Neural progenitor cell (in vitro differentiated cells): Measurements from ENCODE around the gene BCAN. TPM values are rescaled to one million over a fixed set of nuclear protein-coding genes. Genes with fewer than 3 reads are reported as not detected.
"Not testable (repeated sequence)": the region's sequence is repeated elsewhere in the genome, so short reads cannot be mapped to it uniquely, and the experiment has no call there.

Experiments
- DNase-seq: peaks from one replicate; pipeline ENCODE4 v3.0.0-alpha.2; 2016; ENCODE audit warnings: low spot score
- H2AFZ ChIP-seq: fragments of 200-600 bp; sonication (generic); replicated peaks from 2 replicates; pipeline ENCODE4 v1.6.1; 2016; ENCODE audit warnings: antibody characterized with exemption
- H3F3A ChIP-seq: fragments of 200-600 bp; sonication (generic); 2 replicates; pipeline ENCODE4 v1.6.1; 2016; ENCODE audit warnings: antibody characterized with exemption, low read depth
- H3K27ac ChIP-seq: fragments of 200-600 bp; sonication (generic); 2 replicates; pipeline ENCODE4 v1.5.1; 2016; ENCODE audit warnings: mild to moderate bottlenecking
- H3K27me3 ChIP-seq: fragments of 200-600 bp; sonication (generic); 2 replicates; pipeline ENCODE4 v1.6.1; 2016; ENCODE audit warnings: mild to moderate bottlenecking, moderate library complexity
- H3K36me3 ChIP-seq: fragments of 200-600 bp; sonication (generic); 2 replicates; pipeline ENCODE4 v1.5.1; 2016
- H3K4me1 ChIP-seq: fragments of 200-600 bp; sonication (generic); 2 replicates; pipeline ENCODE4 v1.6.1; 2016; ENCODE audit warnings: mixed run types
- H3K4me2 ChIP-seq: fragments of 200-600 bp; sonication (generic); 2 replicates; pipeline ENCODE4 v1.6.1; 2016
- H3K4me3 ChIP-seq: fragments of 200-600 bp; sonication (generic); 2 replicates; pipeline ENCODE4 v1.5.1; 2016
- H3K79me2 ChIP-seq: fragments of 200-600 bp; sonication (generic); 2 replicates; pipeline ENCODE4 v1.6.1; 2016; ENCODE audit warnings: low read depth
- H3K9ac ChIP-seq: fragments of 200-600 bp; sonication (generic); 2 replicates; pipeline ENCODE4 v1.6.1; 2016
- H3K9me3 ChIP-seq: fragments of 200-600 bp; sonication (generic); 2 replicates; pipeline ENCODE4 v1.5.1; 2016; ENCODE audit warnings: low read depth
- H4K20me1 ChIP-seq: fragments of 200-600 bp; sonication (generic); 2 replicates; pipeline ENCODE4 v1.6.1; 2016; ENCODE audit warnings: low read depth
- H3K27ac Mint-ChIP-seq: 3 replicates; pipeline ENCODE4 v1.8.0; 2021; ENCODE audit warnings: mixed read lengths
- H3K27me3 Mint-ChIP-seq: 2 replicates; pipeline ENCODE4 v1.8.0; 2022; ENCODE audit warnings: low read depth, mild to moderate bottlenecking, inconsistent platforms, moderate library complexity, mixed read lengths; ENCODE audit not compliant: insufficient read depth
- H3K36me3 Mint-ChIP-seq: 3 replicates; pipeline ENCODE4 v1.8.0; 2021; ENCODE audit warnings: mixed read lengths
- H3K4me1 Mint-ChIP-seq: 3 replicates; pipeline ENCODE4 v1.8.0; 2021; ENCODE audit warnings: mixed read lengths
- H3K4me3 Mint-ChIP-seq: 3 replicates; pipeline ENCODE4 v1.8.0; 2021; ENCODE audit warnings: mild to moderate bottlenecking, moderate library complexity, mixed read lengths
- H3K9me3 Mint-ChIP-seq: 3 replicates; pipeline ENCODE4 v1.8.0; 2020; ENCODE audit warnings: mixed read lengths
- CTCF ChIP-seq: fragments of 200-600 bp; sonication (generic); IDR thresholded peaks from 2 replicates; pipeline ENCODE4 v1.5.1; 2017; ENCODE audit warnings: antibody characterized with exemption, mild to moderate bottlenecking
- EZH2 ChIP-seq: fragments of 200-600 bp; sonication (generic); IDR thresholded peaks from 2 replicates; pipeline ENCODE4 v1.6.1; 2017; ENCODE audit warnings: antibody characterized with exemption, mild to moderate bottlenecking, moderate library complexity
- EZH2phosphoT487 ChIP-seq: fragments of 200-600 bp; sonication (generic); IDR thresholded peaks from 2 replicates; pipeline ENCODE4 v1.6.1; 2017; ENCODE audit warnings: antibody characterized with exemption
- total RNA-seq: library from RNA; depleted of rRNA; stranded (reverse); fragments of >200 nt; gene quantifications from 2 replicates; pipeline ENCODE4 v1.2.3, GENCODE V29; 2015; ENCODE audit warnings: low replicate concordance

Gene BCAN
- total RNA-seq, 1 donor from 2014 or later, result not detected

- Histone ChIP-seq H2AFZ (no peak overlapping the region), H3F3A (no peaks in the 10 kb centered on the region), H3K27me3 (peaks cover 28% of the 10 kb centered on the region), H3K4me3 (no peak overlapping the region), H3K4me2 (no peak overlapping the region), H3K9ac (no peak overlapping the region), H3K79me2 (no peaks in the 10 kb centered on the region), H4K20me1 (no peaks in the 10 kb centered on the region), H3K4me1 (no peaks in the 10 kb centered on the region), H3K9me3 (no peaks in the 10 kb centered on the region), H3K27ac (no peak overlapping the region), H3K36me3 (no peaks in the 10 kb centered on the region)
- Mint-ChIP-seq H3K36me3 (no peaks in the 10 kb centered on the region), H3K27me3 (peaks cover 5% of the 10 kb centered on the region), H3K4me3 (no peak overlapping the region), H3K9me3 (no peaks in the 10 kb centered on the region), H3K4me1 (peaks cover 2% of the 10 kb centered on the region), H3K27ac (no peak overlapping the region)
- DNase-seq, result peak; percentile 75
- TF ChIP-seq CTCF, result peak; percentile 77
- TF ChIP-seq EZH2phosphoT487, result no peak
- no peak for TF ChIP-seq EZH2
These were observed 33.8 kb upstream of the BCAN start for GRCh38 chr1:156608036-156608674.

- Mint-ChIP-seq H3K4me3 (no peak overlapping the region), H3K27me3 (peaks cover 5% of the 10 kb centered on the region), H3K36me3 (no peaks in the 10 kb centered on the region), H3K27ac (no peak overlapping the region), H3K9me3 (no peaks in the 10 kb centered on the region), H3K4me1 (peaks cover 2% of the 10 kb centered on the region)
- Histone ChIP-seq H3K4me3 (no peak overlapping the region), H4K20me1 (no peaks in the 10 kb centered on the region), H3K36me3 (no peaks in the 10 kb centered on the region), H3K9ac (no peak overlapping the region), H2AFZ (no peak overlapping the region), H3K27ac (no peak overlapping the region), H3K79me2 (no peaks in the 10 kb centered on the region), H3K9me3 (no peaks in the 10 kb centered on the region), H3K27me3 (peaks cover 32% of the 10 kb centered on the region), H3K4me1 (no peaks in the 10 kb centered on the region), H3F3A (no peaks in the 10 kb centered on the region), H3K4me2 (no peak overlapping the region)
- DNase-seq, result peak; percentile 58
- TF ChIP-seq CTCF (peak; percentile 64), EZH2 (no peak), EZH2phosphoT487 (no peak)
These were observed 32.9 kb upstream of the BCAN start for GRCh38 chr1:156608981-156609380.

- not testable (repeated sequence) for H4K20me1 ChIP-seq, H3K79me2 ChIP-seq, H3K4me1 ChIP-seq, H3K4me2 ChIP-seq, H3K27ac Mint-ChIP-seq, H2AFZ ChIP-seq, DNase-seq, H3K36me3 Mint-ChIP-seq, H3K9ac ChIP-seq, H3K4me3 ChIP-seq, H3K4me3 Mint-ChIP-seq, H3K9me3 ChIP-seq, H3K36me3 ChIP-seq, H3K9me3 Mint-ChIP-seq, H3F3A ChIP-seq, H3K27me3 Mint-ChIP-seq, H3K27ac ChIP-seq, H3K4me1 Mint-ChIP-seq
- peaks cover 39% of the 10 kb centered on the region for H3K27me3 ChIP-seq
These were observed 31.8 kb upstream of the BCAN start for GRCh38 chr1:156610072-156610471.

GRCh38 chr1:156612666-156613065 is 29.3 kb upstream of the BCAN start:
- Histone ChIP-seq H3K4me2 (no peak overlapping the region), H3F3A (no peaks in the 10 kb centered on the region), H3K27me3 (peaks cover 53% of the 10 kb centered on the region), H3K36me3 (no peaks in the 10 kb centered on the region), H3K4me1 (no peaks in the 10 kb centered on the region), H3K9me3 (no peaks in the 10 kb centered on the region), H3K9ac (no peak overlapping the region), H3K79me2 (no peaks in the 10 kb centered on the region), H3K4me3 (no peak overlapping the region), H2AFZ (no peak overlapping the region), H3K27ac (no peak overlapping the region), H4K20me1 (no peaks in the 10 kb centered on the region)
- Mint-ChIP-seq H3K4me1 (peaks cover 5% of the 10 kb centered on the region), H3K4me3 (no peak overlapping the region), H3K9me3 (no peaks in the 10 kb centered on the region), H3K36me3 (no peaks in the 10 kb centered on the region), H3K27me3 (peaks cover 10% of the 10 kb centered on the region), H3K27ac (no peak overlapping the region)
- TF ChIP-seq CTCF, result no peak
- no peak for TF ChIP-seq EZH2
- TF ChIP-seq EZH2phosphoT487, result no peak
- DNase-seq, result no peak
